ENCODE data around the gene PTPRN2. TPM values are rescaled to one million over a fixed set of nuclear protein-coding genes. Genes with fewer than 3 reads are reported as not detected.

Gene PTPRN2
- total RNA-seq, 1 donor from 2014 or later: 3.1 TPM

DNA sequence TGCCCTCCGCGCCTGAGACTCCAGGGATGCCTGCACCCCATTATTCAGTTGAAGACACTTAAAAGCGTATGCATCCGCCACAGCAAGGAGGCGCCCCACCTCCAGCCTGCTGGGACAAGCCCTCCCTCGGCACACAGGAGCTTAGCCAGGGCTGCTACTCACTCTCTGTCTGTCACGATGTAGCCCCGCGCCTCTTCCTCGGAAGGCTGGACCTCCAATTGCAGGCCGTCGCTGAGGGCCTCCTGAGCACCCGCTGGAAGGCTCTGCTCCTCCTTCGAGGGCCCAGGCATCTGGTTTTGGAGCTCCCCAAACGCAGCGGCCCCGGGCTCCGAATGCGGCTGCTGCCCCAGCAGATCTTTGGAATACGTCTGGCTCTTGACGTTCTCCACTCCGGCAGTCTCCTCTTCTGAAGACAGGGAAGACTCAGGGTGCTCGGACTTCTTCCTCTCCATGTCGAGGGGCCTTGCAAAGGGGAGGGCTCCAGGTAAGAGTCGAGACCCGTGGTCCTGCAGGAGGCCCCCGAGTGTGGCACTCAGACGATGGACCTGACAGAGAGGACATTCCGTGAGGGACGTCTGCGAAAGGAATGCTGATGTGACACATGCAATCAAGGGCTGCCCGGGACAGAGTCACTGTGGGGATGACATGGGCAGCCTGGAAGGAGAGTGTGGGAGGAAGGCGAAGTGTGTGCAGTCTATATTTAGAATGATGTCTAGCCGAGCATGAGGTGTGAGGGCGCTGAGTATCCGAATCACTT, 453.9 kb downstream of the PTPRN2 start:
- no peak for DNase-seq

DNA sequence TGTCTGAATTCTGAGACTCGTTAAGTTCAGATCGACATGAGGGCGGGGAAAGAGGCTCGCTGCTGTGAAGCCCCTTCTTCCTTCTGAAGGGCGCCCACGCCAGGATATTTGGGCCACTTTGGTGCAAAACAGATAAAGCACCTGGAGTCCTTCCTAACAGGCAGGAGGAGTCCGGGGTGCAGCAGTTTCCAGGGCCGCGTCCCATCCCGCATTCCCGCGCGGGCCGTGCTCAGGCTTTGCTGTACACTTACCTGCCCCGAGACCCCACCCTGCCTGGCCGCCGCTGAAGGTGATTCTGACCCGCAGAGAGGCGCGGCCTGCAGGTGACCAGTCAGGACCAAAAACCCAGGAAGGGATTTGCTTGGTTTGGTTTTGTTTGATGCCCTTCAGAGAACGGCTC, 454.6 kb downstream of the PTPRN2 start:
- DNase-seq: no peak

DNA sequence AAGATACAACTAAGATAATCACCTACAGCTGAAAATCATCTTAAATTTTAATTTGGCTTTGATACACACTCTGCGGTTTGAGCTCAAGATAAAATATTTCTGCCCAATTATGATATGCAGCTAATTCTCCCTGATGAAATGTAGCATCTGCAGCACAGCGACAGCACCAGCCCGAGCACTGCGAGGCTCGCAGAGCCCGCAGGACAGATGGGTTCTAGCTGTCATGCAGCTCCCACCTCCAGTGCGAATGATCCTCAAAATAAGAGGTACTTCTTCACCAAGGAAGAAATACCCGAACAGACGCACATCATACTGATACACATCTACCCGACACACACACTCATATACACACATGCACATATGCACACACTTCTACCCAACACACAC, 457.6 kb downstream of the PTPRN2 start:
- DNase-seq: no peak

DNA sequence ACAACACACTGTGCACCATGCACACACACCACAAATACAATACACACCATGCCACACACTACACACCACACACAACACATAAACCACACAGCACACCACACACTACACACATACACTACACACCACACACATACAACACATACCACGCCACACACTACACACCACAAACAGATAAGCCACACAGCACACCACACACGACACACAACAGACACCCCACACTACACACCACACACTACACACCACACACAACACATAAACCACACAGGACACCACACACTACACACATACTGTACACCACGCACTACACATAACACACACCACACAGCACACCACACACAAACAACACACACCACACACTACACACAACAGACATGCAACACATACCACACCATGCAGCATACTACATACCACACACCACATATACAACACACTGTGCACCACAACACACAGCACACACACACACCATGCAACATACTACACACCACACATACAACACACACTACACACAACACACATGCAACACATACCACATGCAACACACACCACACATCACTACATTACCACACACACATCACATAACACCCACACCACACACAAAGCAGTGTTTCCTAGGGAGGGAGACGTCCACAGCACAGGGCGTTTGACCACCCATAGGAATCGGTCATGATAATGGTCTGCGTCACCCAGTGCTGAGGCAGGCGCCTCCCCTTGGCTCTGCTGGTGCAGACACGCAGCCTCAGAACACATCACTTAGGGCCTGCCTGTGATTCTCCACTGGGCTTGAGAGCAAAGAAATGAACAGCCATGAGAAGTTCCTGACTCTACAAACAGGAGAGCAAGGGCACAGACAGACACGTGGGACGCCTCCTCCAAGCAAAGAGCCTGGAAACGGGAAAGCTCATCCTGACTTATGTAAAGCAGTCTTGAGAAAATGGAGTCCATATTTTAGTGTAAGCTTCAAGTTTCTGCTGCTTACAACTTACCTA, 458.3 kb downstream of the PTPRN2 start:
- no peak for DNase-seq

DNA sequence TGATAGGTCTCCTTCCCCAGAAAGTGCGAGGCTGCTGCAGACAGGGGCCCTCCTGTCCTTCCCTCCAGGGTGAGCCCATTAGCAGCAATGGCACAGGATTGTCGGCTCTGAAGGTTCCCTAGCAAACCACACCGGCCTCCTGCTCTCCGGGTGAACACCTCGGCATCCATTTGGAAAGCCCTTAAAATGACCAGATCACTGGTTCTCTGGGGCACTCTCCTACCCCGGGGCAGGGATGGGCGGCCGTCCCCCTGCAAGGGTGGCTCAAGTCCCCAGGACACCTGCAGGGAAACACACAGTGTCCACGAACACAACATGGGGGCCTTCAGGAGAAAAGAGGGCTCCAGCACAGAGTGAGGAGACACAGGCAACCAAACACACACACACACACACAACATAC, 459.1 kb downstream of the PTPRN2 start:
- DNase-seq: no peak

DNA sequence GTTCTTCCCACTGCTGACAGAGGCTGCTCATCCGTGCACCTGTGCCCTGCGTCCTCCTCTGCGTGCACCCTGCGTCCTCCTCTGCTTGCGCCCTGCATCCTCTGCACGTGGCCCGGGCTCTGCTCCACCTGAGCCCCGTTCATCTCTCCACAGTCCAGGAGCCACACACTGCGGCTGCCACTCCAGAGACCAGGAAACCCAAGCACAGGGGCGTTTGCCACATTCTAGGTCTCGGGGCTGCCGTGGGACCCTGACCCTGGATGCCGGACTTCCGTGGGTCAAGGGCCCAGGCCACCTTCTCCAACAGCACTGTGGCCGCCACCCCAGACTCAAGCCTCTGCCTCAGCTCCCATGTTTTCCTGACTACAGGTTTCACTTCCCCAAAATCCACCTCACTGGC, 460.4 kb downstream of the PTPRN2 start:
- DNase-seq: no peak

DNA sequence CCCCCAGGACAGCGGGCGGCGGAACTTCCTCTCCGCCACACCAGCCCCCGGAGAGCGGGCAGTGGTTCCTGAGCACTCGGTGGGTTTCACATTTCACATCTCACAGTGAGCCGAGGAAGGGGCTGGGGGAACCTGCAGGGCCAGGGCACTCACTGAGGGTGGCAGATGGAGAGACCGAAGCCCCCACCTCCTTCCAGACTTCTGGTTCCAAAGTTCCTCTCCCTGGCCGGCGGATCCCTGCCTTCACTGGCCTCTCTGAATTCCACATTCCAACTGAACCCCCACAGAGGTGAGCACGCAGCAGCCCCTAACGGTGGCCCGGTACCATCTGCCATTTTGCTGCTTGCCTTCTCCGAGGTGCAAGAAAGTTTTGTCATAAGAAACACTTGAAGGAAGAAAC, 461.0 kb downstream of the PTPRN2 start:
- DNase-seq: no peak

DNA sequence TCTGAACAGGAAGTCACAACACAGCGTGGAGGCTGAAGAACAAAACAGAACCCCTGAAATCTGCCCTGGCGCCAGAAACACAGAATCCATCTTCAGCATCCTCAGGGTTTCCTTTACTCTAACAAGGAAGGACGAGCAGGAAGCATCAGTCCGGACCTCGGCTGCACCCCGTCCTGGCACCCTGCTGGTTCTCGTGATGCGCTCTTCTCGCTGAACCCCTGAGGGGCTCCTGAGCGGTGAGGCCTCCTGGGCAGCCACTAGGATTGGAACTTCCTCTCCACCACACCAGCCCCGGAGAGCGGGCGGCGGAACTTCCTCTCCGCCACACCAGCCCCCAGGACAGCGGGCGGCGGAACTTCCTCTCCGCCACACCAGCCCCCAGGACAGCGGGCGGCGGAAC, 461.9 kb downstream of the PTPRN2 start:
- DNase-seq: no peak

DNA sequence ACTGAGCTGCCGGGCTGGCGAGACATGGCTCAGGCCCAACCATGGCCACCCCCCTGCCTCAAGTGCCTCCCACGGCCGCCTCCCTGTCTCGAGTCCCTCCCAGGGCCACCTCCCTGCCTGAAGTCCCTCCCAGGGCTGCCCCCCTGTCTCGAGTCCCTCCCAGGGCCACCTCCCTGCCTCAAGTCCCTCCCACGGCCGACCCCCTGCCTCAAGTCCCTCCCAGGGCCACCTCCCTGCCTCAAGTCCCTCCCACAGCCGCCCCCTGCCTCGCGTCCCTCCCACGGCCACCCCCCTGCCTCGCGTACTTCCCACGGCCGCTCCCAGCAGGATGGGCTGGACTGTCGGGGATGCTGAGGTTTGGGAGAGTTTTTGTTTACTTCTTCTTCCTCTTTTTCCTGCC, 462.5 kb downstream of the PTPRN2 start:
- DNase-seq: no peak

DNA sequence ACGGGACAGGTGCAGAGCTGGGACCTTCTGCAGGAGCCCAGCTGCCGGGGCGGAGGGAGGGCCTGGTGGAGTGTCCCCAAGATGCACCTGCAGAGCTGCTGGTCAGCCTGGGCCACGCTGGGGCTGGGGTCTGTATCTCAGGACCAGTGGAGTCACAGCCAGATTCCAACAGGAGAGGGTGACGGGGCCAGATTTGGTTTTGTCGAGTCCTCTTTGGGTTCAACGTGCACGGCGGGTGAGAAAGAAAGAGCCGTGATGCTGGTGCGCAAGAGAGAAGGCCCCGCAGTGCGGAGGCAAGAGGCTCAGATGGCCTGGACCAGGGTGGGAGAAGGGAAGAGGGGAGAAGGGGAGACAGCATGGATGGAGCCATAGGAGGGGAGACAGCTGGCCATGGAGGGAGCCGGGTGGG, 462.9 kb downstream of the PTPRN2 start:
- no peak for DNase-seq

DNA sequence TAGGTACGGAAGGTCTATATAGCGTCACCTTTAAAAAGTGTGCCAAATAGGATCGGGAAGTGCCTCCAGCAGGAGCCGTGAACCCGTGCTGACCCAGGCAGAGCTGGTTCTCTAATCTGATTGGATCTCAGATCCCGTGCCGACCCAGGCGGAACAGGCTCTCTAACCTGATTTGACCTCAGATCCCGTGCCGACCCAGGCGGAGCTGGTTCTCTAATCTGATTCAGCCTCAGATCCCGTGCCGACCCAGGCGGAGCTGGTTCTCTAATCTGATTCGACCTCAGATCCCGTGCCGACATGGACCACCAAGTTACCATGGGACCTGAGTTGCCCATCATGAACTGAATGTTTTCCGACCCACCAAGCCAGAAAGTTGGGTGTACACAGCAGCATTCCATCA, 463.9 kb downstream of the PTPRN2 start:
- DNase-seq: no peak

DNA sequence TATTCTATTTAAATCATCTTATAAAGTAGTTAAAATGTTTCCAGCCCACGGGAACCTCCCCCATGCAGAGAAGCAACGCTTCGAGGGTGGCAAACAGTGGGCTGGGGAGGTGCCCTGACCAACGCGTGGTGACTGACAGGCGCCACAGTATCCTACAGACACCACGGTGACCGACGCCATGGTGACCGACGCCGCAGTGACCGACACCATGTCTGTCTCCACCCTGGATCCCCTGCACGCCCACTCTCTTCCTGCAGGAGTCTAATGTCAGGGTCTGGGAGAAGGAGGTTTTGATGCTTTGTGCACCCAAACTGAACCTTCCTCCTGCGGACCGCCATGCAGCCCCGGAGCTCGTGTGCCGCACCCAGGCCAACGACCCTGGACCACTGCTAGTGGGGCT, 464.4 kb downstream of the PTPRN2 start:
- no peak for DNase-seq

DNA sequence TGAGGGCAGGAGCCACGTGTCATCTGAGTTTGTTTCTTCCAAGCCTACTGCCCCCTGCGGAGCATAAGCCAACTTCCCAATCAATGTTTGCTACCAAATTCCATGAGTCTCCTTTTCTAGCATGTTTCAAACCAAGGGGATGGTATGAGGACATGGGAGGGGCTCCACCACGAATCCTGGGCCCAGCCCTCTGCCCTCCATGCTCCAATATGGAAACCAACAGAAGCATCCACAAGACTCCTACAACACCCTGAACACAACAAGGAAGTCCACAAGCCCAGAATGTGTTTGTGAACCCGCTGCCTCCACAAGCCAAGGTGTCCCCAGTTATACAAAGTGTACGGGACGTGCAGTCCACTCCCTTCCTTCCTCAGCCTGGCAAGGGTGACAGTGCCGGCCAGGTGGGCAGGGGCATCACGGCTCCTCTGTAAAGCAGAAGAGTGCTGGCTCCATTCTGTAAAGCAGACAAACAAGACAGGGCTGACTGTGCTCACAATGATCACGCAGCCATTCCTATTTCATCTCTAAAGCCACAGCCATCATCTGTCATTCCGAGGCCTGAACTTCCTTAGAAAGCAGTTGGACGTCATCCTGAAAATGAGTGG, 466.1 kb downstream of the PTPRN2 start:
- no peak for DNase-seq

DNA sequence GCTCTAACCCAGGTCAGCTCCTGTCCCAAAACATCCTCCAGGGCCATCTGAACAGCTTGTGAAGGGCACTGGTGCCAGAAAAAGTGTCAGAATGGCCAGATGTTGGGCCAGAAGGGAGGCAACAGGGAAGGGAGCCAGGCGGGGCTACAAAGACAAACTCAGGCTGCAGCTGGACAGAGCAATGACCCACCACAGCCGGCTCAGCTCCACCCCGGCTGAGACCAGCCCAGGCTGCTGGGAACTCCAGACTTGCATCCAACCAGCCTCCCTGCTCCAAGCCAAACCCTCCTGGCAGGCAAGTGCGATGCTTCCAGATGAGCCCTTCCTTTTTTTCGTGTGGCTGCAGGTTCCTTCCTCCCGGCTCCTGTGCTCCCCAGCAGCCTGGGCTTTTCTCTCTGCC, 466.9 kb downstream of the PTPRN2 start:
- DNase-seq: peak; percentile 42

DNA sequence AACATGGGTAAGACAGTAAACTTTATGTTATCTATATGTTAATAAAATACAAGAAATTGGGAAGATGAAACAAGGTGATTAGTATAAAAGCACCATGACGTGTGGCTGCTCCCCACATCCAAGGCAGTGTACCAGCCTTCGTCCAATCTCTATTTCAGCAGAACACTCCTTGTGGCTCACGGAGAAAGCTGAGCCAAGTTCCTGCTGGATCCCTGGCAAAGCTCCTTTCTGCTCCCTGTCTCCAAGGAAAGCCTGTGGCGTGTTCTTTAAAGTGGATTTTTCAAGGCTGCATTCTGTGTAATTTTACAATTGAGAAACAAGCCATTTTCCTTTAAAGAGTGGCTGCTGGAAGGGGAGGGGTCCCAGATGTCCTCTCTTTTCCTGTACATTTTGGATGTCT, 467.3 kb downstream of the PTPRN2 start:
- DNase-seq: no peak

DNA sequence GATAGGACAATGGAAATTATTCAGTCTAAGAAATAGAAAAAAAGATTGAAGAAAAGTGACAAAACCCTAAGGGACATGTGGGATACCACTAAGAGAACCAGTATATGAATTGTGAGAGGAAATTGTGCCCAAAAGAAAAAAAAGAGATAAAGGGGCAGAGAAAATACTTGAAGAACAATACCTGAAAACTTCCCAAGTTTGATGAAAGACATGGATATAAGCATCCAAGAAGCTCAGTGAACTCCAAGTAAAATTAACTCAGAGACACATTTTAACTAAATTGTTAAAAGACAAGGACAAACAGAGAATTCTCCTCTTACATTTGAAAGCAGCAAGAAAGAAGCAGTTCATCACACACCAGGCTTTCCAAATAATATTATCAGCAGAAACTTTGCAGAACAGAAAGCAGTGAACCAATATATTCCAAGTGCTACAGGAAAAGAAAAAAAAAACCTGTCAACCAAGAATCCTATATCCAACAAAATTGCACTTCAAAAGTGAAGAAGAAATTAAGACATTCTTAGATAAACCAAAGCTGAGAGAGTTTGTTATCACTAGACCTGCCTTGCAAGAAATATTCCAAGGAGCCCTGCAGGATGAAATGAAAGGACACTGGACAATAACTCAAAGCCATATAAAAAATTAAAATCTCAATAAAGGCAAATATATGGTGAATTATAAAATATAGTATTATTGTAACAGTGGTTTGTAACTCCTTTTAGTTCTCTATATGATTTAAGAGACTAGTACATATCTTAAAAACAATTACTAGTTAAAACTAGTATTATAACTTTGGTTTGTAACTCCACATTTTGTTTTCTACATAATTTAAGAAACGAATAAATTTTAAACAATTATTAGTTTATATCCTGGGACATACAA, 470.0 kb downstream of the PTPRN2 start:
- no peak for DNase-seq

DNA sequence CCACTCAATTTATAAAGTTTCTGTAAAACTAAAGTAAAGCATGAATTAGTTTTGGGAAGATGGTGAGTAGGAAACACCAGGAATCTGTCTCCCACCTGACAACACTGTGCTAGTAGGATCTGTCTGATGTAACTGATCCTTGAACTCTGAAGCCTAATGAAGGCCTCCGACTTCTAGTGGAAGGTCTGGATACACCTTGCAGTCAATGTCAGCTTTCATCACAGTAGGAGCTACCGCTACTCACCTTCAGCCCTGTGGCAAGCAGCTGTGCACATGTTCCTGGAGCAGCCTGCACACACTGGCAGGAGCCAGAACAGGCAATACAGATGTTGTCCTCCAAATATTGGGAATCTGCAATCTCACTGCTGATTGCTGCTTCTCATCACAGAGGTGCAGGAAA, 471.4 kb downstream of the PTPRN2 start:
- DNase-seq: no peak

DNA sequence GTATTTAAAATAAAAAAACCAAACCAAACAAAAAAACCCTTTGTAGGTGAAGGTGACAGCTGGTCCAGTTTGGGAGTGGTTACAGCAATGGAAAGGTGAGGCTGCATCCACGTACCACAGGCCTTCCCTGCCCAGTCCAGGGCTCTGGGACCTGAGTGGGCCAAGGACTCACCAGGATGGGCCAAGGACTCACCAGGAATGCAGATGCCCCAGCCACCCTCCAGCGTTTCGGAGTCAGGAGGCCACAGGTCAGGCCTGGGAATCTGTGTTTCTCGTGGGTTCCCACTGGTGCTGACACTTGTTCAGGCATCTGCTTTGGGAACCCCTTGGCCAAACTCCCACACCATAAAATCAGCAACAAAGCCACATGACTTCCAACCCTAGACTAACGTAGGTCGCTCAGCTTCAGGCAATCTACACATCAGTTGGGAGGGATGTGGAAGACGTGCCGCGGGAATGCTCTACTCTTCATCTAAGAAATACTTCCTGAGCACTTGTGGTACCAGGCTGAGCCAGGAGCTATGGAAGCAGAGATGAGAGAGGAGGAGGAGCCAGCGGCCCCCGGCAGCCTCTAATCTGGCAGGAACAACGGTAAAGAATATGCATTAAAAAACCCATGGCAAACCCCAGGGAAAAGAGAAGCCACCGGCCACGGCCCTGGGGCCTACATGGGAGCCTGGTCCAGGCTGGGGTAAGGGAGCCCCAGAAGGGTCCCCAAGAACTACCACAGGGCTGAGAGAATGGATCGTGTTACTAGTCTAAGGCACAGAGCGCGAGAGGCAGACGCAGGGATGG, 473.4 kb downstream of the PTPRN2 start:
- no peak for DNase-seq

DNA sequence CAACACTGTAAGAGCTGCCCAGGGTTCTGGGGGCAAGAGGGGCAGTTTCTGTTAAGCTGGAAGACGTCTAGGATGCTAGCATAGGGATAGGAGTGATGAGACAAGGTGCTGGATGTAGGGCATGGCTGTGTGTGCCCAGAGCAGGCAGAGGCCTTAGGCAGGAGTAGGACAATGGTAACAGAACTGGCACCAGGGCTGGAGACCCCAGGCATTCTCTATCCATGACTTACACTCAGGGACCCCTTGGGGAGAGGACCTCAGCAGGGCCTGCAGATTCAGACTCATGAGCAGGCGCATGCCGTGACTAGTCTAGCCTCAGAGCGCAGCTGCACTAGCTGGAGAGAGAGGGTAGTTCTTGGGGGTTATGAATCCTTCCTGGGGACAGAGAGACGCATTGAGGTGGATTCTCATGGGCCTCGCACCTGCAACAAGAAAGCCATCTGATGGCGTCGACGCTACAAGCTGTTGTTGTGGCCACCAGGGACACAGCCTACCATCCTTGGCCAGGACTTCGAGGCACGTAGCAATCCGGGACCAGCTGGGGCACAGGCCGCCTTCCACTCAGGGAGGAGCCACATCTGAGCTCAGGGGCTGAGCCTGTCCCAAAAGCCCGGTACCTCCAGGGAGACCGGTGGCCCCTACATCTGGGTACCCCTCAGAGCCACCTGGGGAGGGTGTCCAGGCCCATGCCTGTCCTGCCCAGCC, 474.1 kb downstream of the PTPRN2 start:
- DNase-seq: no peak

DNA sequence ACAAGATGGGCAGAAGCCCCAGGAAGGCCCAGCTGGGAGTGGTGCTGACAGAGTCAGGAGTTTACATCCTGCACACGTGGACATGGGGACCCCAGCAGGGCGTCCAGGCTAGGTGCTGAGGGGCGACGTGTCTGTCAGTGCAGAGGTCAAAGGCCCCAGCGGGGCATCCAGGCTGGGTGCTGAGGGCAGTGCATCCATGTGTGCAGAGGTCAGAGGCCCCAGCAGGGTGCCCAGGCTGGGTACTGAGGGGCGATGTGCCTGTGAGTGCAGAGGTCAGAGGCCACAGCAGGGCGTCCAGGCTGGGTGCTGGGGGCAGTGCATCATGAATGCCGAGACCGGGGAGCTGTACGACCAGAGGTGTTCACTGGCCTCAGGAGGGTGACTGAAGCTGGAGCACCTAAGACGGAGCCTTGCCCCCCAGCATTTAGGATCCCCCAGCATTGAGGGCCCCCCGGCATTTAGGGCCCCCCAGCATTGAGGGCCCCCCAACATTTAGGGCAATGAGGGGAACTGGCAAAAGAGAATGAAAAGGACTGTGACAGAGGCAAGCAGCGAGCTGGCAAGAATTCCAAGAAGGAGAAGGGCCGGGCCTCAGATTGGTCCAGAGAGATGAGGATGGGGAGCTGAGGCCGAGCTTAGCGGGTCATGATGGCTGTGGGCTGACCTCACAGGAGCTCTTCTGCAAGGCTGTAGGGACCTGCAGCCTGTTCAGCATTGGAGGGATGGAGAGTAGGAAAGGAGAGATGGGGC, 474.9 kb downstream of the PTPRN2 start:
- DNase-seq: no peak
